ENCODE data around the gene GPRC5A. TPM values are rescaled to one million over a fixed set of nuclear protein-coding genes. Genes with fewer than 3 reads are reported as not detected.
A peak's percentile ranks its signal among the peaks of the same experiment; 100 is the strongest.
"Not testable (repeated sequence)": the region's sequence is repeated elsewhere in the genome, so short reads cannot be mapped to it uniquely, and the experiment has no call there.

The GPRC5A gene
- total RNA-seq, result 10 to 100 TPM in 1 of 4 donors, 1 to 10 TPM in 3; 2.1 to 11.4 (median 2.8) TPM
- polyA plus RNA-seq, result 10 to 100 TPM; 13.8 to 75.5 (median 30.5) TPM

- Histone ChIP-seq H3K27ac (peak within 1 kb of the TSS; percentile 54 to 80 (median 64)), H3K4me1 (peaks cover 0 to 18% (median 10%) of the 10 kb centered on the region in 4 donors), H3K9me3 (no peaks in the 10 kb centered on the region), H3K4me3 (peak within 1 kb of the TSS; percentile 39 to 57 (median 56)), H3K27me3 (peaks cover 0 to 7% (median 0%) of the 10 kb centered on the region in 3 donors), H3K36me3 (no peaks in the 10 kb centered on the region)
- WGBS, 2 donors, result 1 to 3% methylated on average over 50 of the region's 50 CpGs
- DNase-seq, result peak; percentile 95
- TF ChIP-seq CTCF (IDR thresholded peaks at IDR 0.05) (no peak), POLR2A (IDR thresholded peaks at IDR 0.05) (peak in 1 of 2 donors; percentile 78), POLR2AphosphoS5 (IDR thresholded peaks at IDR 0.05) (peak; percentile 74 to 89 (median 83))
- intact Hi-C loops (cut with DNase I), result loop anchor here (10.0 kb wide), 2 partner anchors 76 to 106 kb away; partner anchors contain the start of genes APOLD1 and DDX47
These were observed at the start of gene GPRC5A for GRCh38 chr12:12891080-12891880. Gene GPRC5A, plus strand, starts transcription at chr12:12891562. Its CDS starts 16,688 bp downstream, at chr12:12908250.

- intact Hi-C loops (cut with DNase I), result no loop called here
- no peak for TF ChIP-seq POLR2AphosphoS5 (IDR thresholded peaks at IDR 0.05)
- TF ChIP-seq CTCF (IDR thresholded peaks at IDR 0.05), result no peak
- Histone ChIP-seq H3K9me3 (no peaks in the 10 kb centered on the region), H3K27ac (no peak overlapping the region), H3K36me3 (no peaks in the 10 kb centered on the region), H3K4me1 (no peaks in the 10 kb centered on the region), H3K27me3 (no peaks in the 10 kb centered on the region), H3K4me3 (no peak overlapping the region)
- no peak for DNase-seq
- 70 to 90% methylated on average over 4 of the region's 4 CpGs for WGBS, 2 donors
These were observed 45.5 kb upstream of the GPRC5A start for GRCh38 chr12:12845794-12846243.

GRCh38 chr12:12846780-12847179, 44.6 kb upstream of the GPRC5A start:
- WGBS, 2 donors, result 63 to 84% methylated on average over 3 of the region's 3 CpGs
- H3K27me3 ChIP-seq; H3K9me3 ChIP-seq; DNase-seq; H3K36me3 ChIP-seq; intact Hi-C loops (cut with DNase I); H3K4me1 ChIP-seq; H3K27ac ChIP-seq; H3K4me3 ChIP-seq: not testable (repeated sequence)

- no peaks in the 10 kb centered on the region for H3K27me3 ChIP-seq
- H3K4me3 ChIP-seq, result no peak overlapping the region
- 22 to 50% methylated on average over 3 of the region's 3 CpGs for WGBS, 2 donors
- no peaks in the 10 kb centered on the region for H3K4me1 ChIP-seq
- TF ChIP-seq POLR2A (IDR thresholded peaks at IDR 0.05) (no peak), EP300 (IDR thresholded peaks at IDR 0.05) (no peak), POLR2AphosphoS5 (IDR thresholded peaks at IDR 0.05) (no peak), CTCF (IDR thresholded peaks at IDR 0.05) (no peak)
- DNase-seq, result no peak
- no peak overlapping the region for H3K27ac ChIP-seq
- peaks cover 0 to 3% (median 0%) of the 10 kb centered on the region in 4 donors for H3K9me3 ChIP-seq
- intact Hi-C loops (cut with DNase I), result no loop called here
- no peaks in the 10 kb centered on the region for H3K36me3 ChIP-seq
These were observed 37.9 kb upstream of the GPRC5A start for GRCh38 chr12:12853435-12853834.

GRCh38 chr12:12859690-12860089, 31.7 kb upstream of the GPRC5A start:
- Histone ChIP-seq H3K4me3 (no peak overlapping the region), H3K4me1 (no peaks in the 10 kb centered on the region), H3K36me3 (no peaks in the 10 kb centered on the region), H3K27me3 (no peaks in the 10 kb centered on the region), H3K9me3 (no peaks in the 10 kb centered on the region), H3K27ac (no peak overlapping the region)
- TF ChIP-seq POLR2A (IDR thresholded peaks at IDR 0.05) (no peak), CTCF (IDR thresholded peaks at IDR 0.05) (no peak), EP300 (IDR thresholded peaks at IDR 0.05) (no peak), POLR2AphosphoS5 (IDR thresholded peaks at IDR 0.05) (no peak)
- DNase-seq, result no peak
- intact Hi-C loops (cut with DNase I), result no loop called here
- WGBS, 2 donors, result 35 to 65% methylated on average over 1 of the region's 1 CpG

Data from sigmoid colon (tissue), 7 donors.